WTC11 (cell line): Measurements from ENCODE around the gene TRIM66. TPM values are rescaled to one million over a fixed set of nuclear protein-coding genes. Genes with fewer than 3 reads are reported as not detected.
"Not testable (repeated sequence)": the region's sequence is repeated elsewhere in the genome, so short reads cannot be mapped to it uniquely, and the experiment has no call there.

Source experiments
- ATAC-seq: fragments of 200-7000 bp; cut with Tn5 transposase; 2 replicates; pipeline ENCODE4 v1.10.0; 2021; ENCODE audit warnings: mild to moderate bottlenecking, moderate library complexity
- CTCF ChIA-PET: fragments of 300-600 bp; sonication (Branson Sonifier 250); formaldehyde crosslinking; loops from one replicate; lab custom pipeline; 2021; ENCODE audit warnings: antibody characterized with exemption; lab: Charles Lee
- POLR2A ChIA-PET: fragments of 350-600 bp; sonication (Branson Sonifier 250); formaldehyde crosslinking; loops from one replicate; lab custom pipeline; 2021; ENCODE audit warnings: antibody characterized with exemption; lab: Charles Lee
- DNase-seq: peaks from one replicate; pipeline ENCODE4 v3.0.0; 2021; ENCODE audit warnings: low spot score
- H3K27ac Mint-ChIP-seq: 2 replicates; pipeline ENCODE4 v1.8.0; 2021; ENCODE audit warnings: mixed read lengths
- H3K27me3 Mint-ChIP-seq: 2 replicates; pipeline ENCODE4 v1.8.0; 2021; ENCODE audit warnings: low read depth, mild to moderate bottlenecking, moderate library complexity, mixed read lengths
- H3K36me3 Mint-ChIP-seq: 2 replicates; pipeline ENCODE4 v1.8.0; 2021; ENCODE audit warnings: mixed read lengths
- H3K4me1 Mint-ChIP-seq: 2 replicates; pipeline ENCODE4 v1.8.0; 2022; ENCODE audit warnings: mixed read lengths
- H3K4me3 Mint-ChIP-seq: 2 replicates; pipeline ENCODE4 v1.8.0; 2021; ENCODE audit warnings: mild to moderate bottlenecking, moderate library complexity, mixed read lengths
- H3K9me3 Mint-ChIP-seq: 2 replicates; pipeline ENCODE4 v1.8.0; 2021; ENCODE audit warnings: mixed read lengths
- AFF4 ChIP-seq: sonication (generic); formaldehyde crosslinking; IDR thresholded peaks from 2 replicates; pipeline ENCODE4 v1.8.1; 2023; ENCODE audit warnings: mild to moderate bottlenecking, missing genetic modification reagents, borderline replicate concordance
- ATF3 ChIP-seq: sonication (generic); formaldehyde crosslinking; conservative IDR thresholded peaks from 2 replicates; pipeline ENCODE4 v1.8.1; 2022; ENCODE audit warnings: mild to moderate bottlenecking, missing genetic modification reagents
- CDX4 ChIP-seq: fragments of 250-450 bp; sonication (Bioruptor Pico); IDR thresholded peaks from 2 replicates; pipeline ENCODE4 v1.9.0; 2021; ENCODE audit warnings: moderate library complexity, mild to moderate bottlenecking, inconsistent platforms, borderline replicate concordance
- JAZF1 ChIP-seq: fragments of 250-450 bp; sonication (Bioruptor Pico); IDR thresholded peaks from 2 replicates; pipeline ENCODE4 v1.9.0; 2021; ENCODE audit warnings: moderate library complexity, mild to moderate bottlenecking, inconsistent platforms
- NR1H2 ChIP-seq: sonication (generic); formaldehyde crosslinking; IDR thresholded peaks from 2 replicates; pipeline ENCODE4 v1.9.0; 2021; ENCODE audit warnings: mild to moderate bottlenecking, moderate library complexity, missing genetic modification reagents
- NR3C1 ChIP-seq: sonication (generic); formaldehyde crosslinking; conservative IDR thresholded peaks from 2 replicates; pipeline ENCODE4 v1.8.1; 2023; ENCODE audit warnings: low read depth, mild to moderate bottlenecking, missing genetic modification reagents
- SP1 ChIP-seq: sonication (generic); formaldehyde crosslinking; conservative IDR thresholded peaks from 2 replicates; pipeline ENCODE4 v1.8.1; 2022; ENCODE audit warnings: missing genetic modification reagents
- TEAD1 ChIP-seq: sonication (generic); formaldehyde crosslinking; IDR thresholded peaks from 2 replicates; pipeline ENCODE4 v1.8.0; 2022; ENCODE audit warnings: mild to moderate bottlenecking, missing genetic modification reagents
- ZBTB43 ChIP-seq: sonication (generic); formaldehyde crosslinking; IDR thresholded peaks from 2 replicates; pipeline ENCODE4 v1.8.1; 2023; ENCODE audit warnings: mild to moderate bottlenecking, missing genetic modification reagents
- ZNF263 ChIP-seq: sonication (generic); formaldehyde crosslinking; IDR thresholded peaks from 2 replicates; pipeline ENCODE4 v1.8.1; 2022; ENCODE audit warnings: low read depth, mild to moderate bottlenecking, moderate library complexity, missing genetic modification reagents
- ZNF671 ChIP-seq: fragments of 250-450 bp; sonication (Bioruptor Pico); IDR thresholded peaks from 2 replicates; pipeline ENCODE4 v1.8.0; 2021; ENCODE audit warnings: mild to moderate bottlenecking
- total RNA-seq: library from RNA; stranded (reverse); gene quantifications from 3 replicates; pipeline ENCODE4 v1.2.3, GENCODE V29; 2021
- TF ChIP-seq, protein P1 (sequence below): fragments of 250-450 bp; sonication (Bioruptor Pico); conservative IDR thresholded peaks from 2 replicates; pipeline ENCODE4 v1.9.0; 2021; ENCODE audit warnings: mild to moderate bottlenecking
- TF ChIP-seq, protein P2 (sequence below): fragments of 250-450 bp; sonication (Bioruptor Pico); IDR thresholded peaks from 2 replicates; pipeline ENCODE4 v1.9.0; 2021; ENCODE audit warnings: mild to moderate bottlenecking

The TRIM66 gene
- total RNA-seq, 1 experiment from 2014 or later: 5.6 TPM

GRCh38 chr11:8672346-8672745 lies 10.1 kb downstream of the TRIM66 start (continued):
- no peak for TF ChIP-seq ZNF263 (CRISPR knock-in tag)
- TF ChIP-seq ZBTB43: no peak
- TF ChIP-seq NR1H2 (CRISPR knock-in tag): no peak

DNA sequence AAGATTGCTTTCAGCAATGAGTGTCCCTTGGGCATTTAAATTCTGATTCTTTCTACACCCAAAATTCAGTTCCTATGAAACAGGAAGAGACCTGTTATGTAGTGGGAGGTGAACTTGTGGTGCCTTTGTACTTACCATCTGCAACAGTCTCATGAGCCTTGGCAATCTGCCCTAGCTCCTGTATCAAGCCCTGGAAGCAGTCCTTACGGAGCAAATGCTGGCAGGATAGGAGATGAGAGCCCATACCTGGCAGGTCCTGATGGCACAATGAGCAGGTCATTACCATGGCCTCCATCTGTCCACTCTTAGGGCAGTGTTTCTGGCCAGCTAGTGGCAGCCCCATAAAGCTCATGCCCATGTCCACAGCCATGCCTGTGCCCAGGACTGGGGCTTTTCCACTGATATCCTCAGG lies 10.8 kb downstream of the TRIM66 start:
- TF ChIP-seq TEAD1 (CRISPR knock-in tag): 0 out of 2 replicates have a peak, but pooled peaks have one; percentile 26
- TF ChIP-seq, protein P1, sequence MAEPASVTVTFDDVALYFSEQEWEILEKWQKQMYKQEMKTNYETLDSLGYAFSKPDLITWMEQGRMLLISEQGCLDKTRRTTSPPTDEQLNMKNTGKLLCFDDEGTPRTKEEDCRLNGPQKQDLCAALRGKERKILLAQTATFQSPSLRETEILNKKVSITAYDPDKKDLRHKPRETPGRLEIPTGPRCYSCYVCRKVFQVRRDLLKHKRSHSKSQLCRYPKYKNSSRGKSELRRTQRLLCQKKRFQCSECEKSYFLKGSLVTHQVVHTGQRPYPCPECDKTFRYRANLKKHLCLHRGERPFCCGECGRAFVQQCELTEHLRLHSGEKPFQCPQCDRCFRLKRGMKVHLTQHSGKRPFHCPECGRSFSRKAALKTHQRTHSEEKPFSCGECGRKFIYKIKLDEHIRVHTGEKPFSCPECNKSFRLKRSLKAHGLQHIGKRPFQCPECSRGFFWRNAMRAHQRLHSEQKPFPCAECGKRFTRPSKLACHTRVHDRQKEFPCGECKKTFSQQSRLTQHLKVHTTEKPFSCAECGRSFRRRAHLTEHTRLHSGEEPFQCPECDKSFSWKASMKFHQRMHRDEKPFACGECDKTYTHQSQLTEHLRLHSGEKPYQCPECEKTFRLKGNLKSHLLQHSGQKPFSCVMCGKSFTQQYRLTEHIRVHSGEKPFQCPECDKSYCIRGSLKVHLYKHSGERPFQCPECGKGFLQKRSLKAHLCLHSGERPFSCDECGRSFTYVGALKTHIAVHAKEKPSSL: no peak
- TF ChIP-seq, protein P2, sequence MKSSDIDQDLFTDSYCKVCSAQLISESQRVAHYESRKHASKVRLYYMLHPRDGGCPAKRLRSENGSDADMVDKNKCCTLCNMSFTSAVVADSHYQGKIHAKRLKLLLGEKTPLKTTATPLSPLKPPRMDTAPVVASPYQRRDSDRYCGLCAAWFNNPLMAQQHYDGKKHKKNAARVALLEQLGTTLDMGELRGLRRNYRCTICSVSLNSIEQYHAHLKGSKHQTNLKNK (CRISPR knock-in tag): no peak
- Mint-ChIP-seq H3K9me3 (no peaks in the 10 kb centered on the region), H3K27ac (peak overlapping the region; percentile 94), H3K36me3 (no peaks in the 10 kb centered on the region), H3K4me3 (peak overlapping the region; percentile 22), H3K4me1 (peaks cover 31% of the 10 kb centered on the region), H3K27me3 (no peaks in the 10 kb centered on the region)
- ATAC-seq (peak; percentile 59), DNase-seq (no peak)
- CTCF ChIA-PET: interaction anchor here (1.1 kb wide), 1 partner anchor 95 kb away, joined by 3 read pairs; no protein-coding TSS in a partner anchor
- POLR2A ChIA-PET: interaction anchor here (0.6 to 1.2 kb wide), 4 partner anchors 11 to 23 kb away, joined by 3 to 5 read pairs (median 3); partner anchors contain the start of genes RPL27A and TRIM66

DNA sequence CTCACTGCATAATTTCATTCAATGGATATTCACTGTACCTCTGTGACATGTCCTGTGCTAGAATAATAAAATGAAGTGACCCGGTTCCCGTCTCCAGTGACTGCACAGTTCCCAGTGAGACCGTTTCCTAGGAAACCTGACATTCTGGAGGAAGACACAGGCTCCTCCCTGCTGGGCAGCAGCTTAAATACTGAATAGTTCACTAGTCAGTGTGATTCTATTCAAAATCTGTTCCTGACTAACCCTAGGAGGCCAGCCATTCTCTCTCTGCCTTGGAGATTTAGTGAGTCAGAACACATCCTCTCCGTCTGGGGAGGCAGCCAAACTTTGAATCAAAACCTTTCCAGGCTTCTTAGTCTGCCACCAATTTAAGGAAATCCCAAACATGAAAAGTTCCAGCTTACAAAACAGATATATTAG lies 11.3 kb downstream of the TRIM66 start:
- peak overlapping the region; percentile 94 for H3K27ac Mint-ChIP-seq
- peaks cover 27% of the 10 kb centered on the region for H3K4me1 Mint-ChIP-seq
- H3K36me3 Mint-ChIP-seq: no peaks in the 10 kb centered on the region
- no peaks in the 10 kb centered on the region for H3K27me3 Mint-ChIP-seq
- CTCF ChIA-PET: interaction anchor here (1.1 kb wide), 1 partner anchor 95 kb away, joined by 3 read pairs; no protein-coding TSS in a partner anchor
- peak; percentile 69 for DNase-seq
- H3K4me3 Mint-ChIP-seq: peak overlapping the region; percentile 22
- TF ChIP-seq CDX4 (CRISPR knock-in tag) (no peak), JAZF1 (CRISPR knock-in tag) (no peak), NR3C1 (CRISPR knock-in tag) (no peak), SP1 (CRISPR knock-in tag) (no peak), ATF3 (CRISPR knock-in tag) (no peak), AFF4 (no peak), ZNF671 (CRISPR knock-in tag) (no peak)
- TF ChIP-seq, protein P2 (CRISPR knock-in tag): no peak
- TF ChIP-seq, all 79 proteins: peak for 0
- peak; percentile 95 for ATAC-seq
- POLR2A ChIA-PET: interaction anchor here (0.6 to 1.2 kb wide), 4 partner anchors 11 to 23 kb away, joined by 3 to 5 read pairs (median 4); partner anchors contain the start of genes RPL27A and TRIM66
- no peaks in the 10 kb centered on the region for H3K9me3 Mint-ChIP-seq

DNA sequence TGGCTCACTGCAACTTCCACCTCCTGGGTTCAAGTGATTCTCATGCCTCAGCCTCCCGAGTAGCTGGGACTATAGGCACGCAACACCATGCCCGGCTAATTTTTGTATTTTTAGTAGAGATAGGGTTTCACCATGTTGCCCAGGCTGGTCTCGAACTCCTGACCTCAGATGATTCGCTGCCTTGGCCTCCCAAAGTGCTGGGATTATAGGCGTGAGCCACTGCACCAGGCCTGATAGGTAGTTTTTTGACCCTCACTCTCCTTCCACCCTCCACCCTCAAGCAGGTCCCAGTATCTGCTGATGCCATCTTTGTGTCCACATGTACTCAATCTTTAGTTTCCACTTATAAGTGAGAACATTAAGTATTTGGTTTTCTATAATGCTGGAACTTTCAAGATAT lies 12.4 kb downstream of the TRIM66 start:
- not testable (repeated sequence) for H3K27ac Mint-ChIP-seq, ATAC-seq

More for the DNA sequence above, 12.4 kb downstream of the TRIM66 start:
- H3K4me3 Mint-ChIP-seq, POLR2A ChIA-PET, H3K27me3 Mint-ChIP-seq, CTCF ChIA-PET, H3K9me3 Mint-ChIP-seq, DNase-seq, H3K36me3 Mint-ChIP-seq: not testable (repeated sequence)
- peaks cover 21% of the 10 kb centered on the region for H3K4me1 Mint-ChIP-seq
